ENCODE data around the gene RHBDF1.

The RHBDF1 gene

GRCh38 chr16:102060-102855, 29.8 kb upstream of the RHBDF1 start:
- TF ChIP-seq CTCF (conservative IDR thresholded peaks at IDR 0.05) = no peak
- no peak overlapping the region for H3K27ac ChIP-seq

- no peak for TF ChIP-seq CTCF (conservative IDR thresholded peaks at IDR 0.05)
- no peak overlapping the region for H3K27ac ChIP-seq
These were observed 29.2 kb upstream of the RHBDF1 start for GRCh38 chr16:101586-101985.

DNA sequence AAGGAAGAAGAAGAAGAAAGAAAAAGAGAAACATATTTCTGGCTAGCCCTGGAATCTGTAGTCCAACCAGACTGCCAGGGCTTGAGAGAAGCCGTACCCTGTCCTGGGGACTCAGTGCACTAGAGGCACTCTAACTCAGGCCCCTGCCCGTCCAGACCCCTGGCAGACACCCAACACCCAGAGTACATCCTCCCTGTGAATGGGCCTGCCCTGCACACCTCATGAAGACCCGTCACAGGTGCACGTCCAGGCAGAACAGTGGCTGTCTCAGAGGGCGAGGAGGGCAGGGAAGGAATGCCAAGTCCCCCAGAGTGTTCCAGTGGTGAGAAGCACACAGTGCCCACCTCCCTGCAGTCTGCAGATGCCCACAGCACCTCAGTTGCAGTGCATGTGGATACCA, 28.6 kb upstream of the RHBDF1 start:
- no peak for TF ChIP-seq CTCF (conservative IDR thresholded peaks at IDR 0.05)

DNA sequence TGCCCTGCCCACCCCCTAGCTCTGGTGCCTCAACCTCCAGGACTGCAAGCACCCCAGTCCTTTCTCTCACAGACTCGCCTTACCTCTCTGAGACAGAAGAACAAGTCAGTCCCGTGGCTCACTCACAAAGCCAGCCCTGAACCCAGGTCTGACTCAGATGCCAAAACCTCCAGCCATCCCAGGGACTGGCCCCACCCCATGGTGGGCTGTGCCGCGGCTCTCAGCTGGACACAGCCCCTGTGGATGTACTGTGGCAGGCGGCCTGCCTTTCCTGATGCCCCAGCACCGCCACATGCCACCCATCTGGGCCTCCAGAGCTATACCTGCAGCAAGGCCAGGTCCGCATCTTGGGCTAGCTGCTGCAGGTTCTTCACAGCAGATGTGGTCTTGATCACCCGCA, 25.4 kb upstream of the RHBDF1 start:
- H3K27ac ChIP-seq = no peak overlapping the region
- no peak for TF ChIP-seq CTCF (conservative IDR thresholded peaks at IDR 0.05)

More for the DNA sequence above, 28.6 kb upstream of the RHBDF1 start:
- no peak overlapping the region for H3K27ac ChIP-seq

- TF ChIP-seq CTCF (conservative IDR thresholded peaks at IDR 0.05) = peak; percentile 91
- H3K27ac ChIP-seq = no peak overlapping the region
These were observed 24.5 kb upstream of the RHBDF1 start for GRCh38 chr16:96935-97381.

DNA sequence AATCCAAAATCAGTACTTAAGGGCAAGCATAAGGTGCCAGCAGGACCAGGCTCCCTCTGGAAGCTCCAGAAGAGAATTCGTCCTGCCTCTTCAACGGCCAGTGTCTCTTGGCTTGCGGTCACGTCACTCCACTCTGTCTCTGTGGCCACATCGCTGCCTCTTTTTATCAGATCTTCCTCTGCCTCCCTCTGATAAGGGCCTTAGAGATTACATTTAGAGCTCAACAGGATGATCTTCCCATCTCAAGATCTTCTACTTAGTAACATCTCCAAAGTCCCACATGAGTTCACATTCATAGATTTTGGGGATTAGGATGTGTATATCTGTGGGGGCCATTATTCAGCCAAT, 22.5 kb upstream of the RHBDF1 start:
- TF ChIP-seq CTCF (conservative IDR thresholded peaks at IDR 0.05) = no peak
- H3K27ac ChIP-seq = no peak overlapping the region

GRCh38 chr16:92431-93339, 20.3 kb upstream of the RHBDF1 start:
- no peak overlapping the region for H3K27ac ChIP-seq
- no peak for TF ChIP-seq CTCF (conservative IDR thresholded peaks at IDR 0.05)
